ENCODE results near the gene COMTD1. TPM values are rescaled to one million over a fixed set of nuclear protein-coding genes. Genes with fewer than 3 reads are reported as not detected.
A peak's percentile ranks its signal among the peaks of the same experiment; 100 is the strongest.

Gene COMTD1
- total and polyA plus RNA-seq, 2 experiments from 2014 or later, result 36.7 to 46.4 TPM

DNA sequence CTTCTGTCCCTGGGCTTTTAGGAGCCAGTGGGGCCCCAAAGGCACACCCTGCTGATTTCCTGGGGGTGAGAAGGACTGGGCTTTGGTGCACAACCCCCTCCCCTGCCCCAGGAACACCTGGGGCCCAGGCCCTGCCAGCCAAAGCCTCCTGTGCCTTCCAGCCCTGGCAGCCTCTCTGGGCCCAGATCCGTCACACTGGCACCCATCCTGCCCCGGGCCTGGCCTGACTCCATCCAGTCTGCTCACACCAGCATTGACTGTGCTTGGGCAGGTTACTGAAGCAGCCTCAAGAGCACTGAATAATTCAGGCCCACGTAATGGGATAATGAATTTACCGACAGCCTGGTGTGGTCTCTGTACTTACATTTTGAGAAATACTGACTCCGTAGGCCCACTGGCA is 12.0 kb upstream of the COMTD1 start:
- Histone ChIP-seq H3K27ac (no peak overlapping the region), H3K4me1 (ENCODE audit: insufficient read depth) (peaks cover 28% of the 10 kb centered on the region), H3K4me2 (no peak overlapping the region), H3K9me3 (ENCODE audit: low read depth) (no peaks in the 10 kb centered on the region), H3K36me3 (replicated peaks; ENCODE audit: insufficient read depth, low read depth) (no peaks in the 10 kb centered on the region), H4K20me1 (ENCODE audit: insufficient read depth, poor library complexity, severe bottlenecking) (no peaks in the 10 kb centered on the region), H3K9me2 (replicated peaks; ENCODE audit: insufficient read depth) (no peaks in the 10 kb centered on the region), H3K4me3 (no peak overlapping the region), H2AFZ (no peak overlapping the region), H3K27me3 (no peaks in the 10 kb centered on the region), H3K79me2 (no peaks in the 10 kb centered on the region)
- TF ChIP-seq CTCF (IDR thresholded peaks at IDR 0.05; ENCODE audit: poor library complexity) (no peak), EZH2 (IDR thresholded peaks at IDR 0.05; ENCODE audit: borderline replicate concordance) (no peak), EZH2phosphoT487 (IDR thresholded peaks at IDR 0.05; ENCODE audit: low read depth, severe bottlenecking, unreplicated experiment) (no peak)
- 92% methylated on average over 5 of the region's 5 CpGs for WGBS (ENCODE audit: low lambda C conversion rate, missing lambda C conversion rate)
- no peak for DNase-seq (ENCODE audit: low spot score)

DNA sequence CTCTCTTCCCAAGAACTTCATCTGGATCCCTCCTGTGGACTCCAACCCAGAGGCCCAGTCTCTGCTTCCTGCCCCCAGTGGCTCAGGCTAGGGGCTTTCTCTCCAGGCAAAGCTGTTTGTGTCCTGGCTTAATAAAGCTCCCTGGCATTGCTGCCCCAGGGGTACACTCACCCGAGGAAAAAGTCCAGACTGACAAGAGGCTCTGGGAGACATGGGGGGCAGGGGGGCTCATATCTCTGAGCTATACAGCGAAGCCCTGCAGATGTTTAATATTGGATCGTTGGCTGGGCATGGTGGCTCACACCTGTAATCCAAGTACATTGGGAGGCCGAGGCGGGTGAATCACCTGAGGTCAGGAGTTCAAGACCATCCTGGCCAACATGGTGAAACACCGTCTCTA is 10.7 kb upstream of the COMTD1 start:
- 88% methylated on average over 6 of the region's 6 CpGs for WGBS (ENCODE audit: low lambda C conversion rate, missing lambda C conversion rate)
- Histone ChIP-seq H3K27me3 (no peaks in the 10 kb centered on the region), H3K27ac (peak overlapping the region; percentile 27), H3K4me3 (no peak overlapping the region), H4K20me1 (ENCODE audit: insufficient read depth, poor library complexity, severe bottlenecking) (no peaks in the 10 kb centered on the region), H3K4me2 (no peak overlapping the region), H2AFZ (no peak overlapping the region), H3K79me2 (no peaks in the 10 kb centered on the region), H3K36me3 (replicated peaks; ENCODE audit: insufficient read depth, low read depth) (no peaks in the 10 kb centered on the region), H3K4me1 (ENCODE audit: insufficient read depth) (peaks cover 28% of the 10 kb centered on the region), H3K9me3 (ENCODE audit: low read depth) (no peaks in the 10 kb centered on the region), H3K9me2 (replicated peaks; ENCODE audit: insufficient read depth) (no peaks in the 10 kb centered on the region)
- TF ChIP-seq EZH2phosphoT487 (IDR thresholded peaks at IDR 0.05; ENCODE audit: low read depth, severe bottlenecking, unreplicated experiment), result no peak
- TF ChIP-seq CTCF (IDR thresholded peaks at IDR 0.05; ENCODE audit: poor library complexity), result no peak
- no peak for TF ChIP-seq EZH2 (IDR thresholded peaks at IDR 0.05; ENCODE audit: borderline replicate concordance)
- DNase-seq (ENCODE audit: low spot score), result no peak

DNA sequence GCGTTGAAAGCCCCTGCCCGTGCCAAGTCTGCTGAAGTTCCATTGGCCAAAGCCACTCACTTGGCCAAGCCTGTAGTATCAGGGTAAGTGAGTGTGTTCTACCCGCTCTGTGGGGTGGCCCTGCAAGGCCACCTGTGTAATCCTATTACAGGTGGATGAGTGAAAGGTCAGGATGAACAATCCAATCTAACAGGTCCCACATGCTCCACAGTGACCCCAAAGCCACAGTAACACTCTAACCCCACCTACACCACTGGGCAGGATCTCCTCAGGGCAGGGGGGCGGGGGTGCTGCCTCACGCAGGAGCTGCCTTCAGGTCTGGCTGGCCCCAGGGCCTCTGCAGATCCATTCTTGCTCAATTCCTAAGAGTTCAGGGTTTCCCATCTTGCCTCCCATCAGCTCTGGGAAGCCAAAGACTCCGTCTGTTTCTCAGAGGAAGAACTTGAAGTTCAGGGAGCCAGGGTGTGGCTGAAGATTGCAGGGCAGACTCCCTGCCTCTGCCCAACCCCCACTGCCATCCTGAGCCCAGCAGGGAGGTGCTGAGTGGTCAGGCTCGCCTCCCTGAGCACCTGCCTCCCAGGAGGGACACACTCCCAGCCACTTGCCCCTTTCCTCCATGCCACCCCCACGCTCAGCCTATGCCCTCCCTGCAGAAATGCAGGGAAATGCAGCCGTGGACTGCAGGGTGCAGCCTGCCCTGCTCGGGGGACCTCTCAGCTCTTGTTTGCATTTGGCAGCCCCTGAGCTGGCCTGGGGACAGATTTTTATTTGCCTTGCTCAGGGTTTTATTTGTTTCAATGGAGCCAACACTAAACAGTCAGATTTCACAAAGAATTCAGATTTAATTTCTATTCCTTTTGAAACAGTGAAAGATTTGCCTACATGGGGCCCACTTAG is 9.8 kb upstream of the COMTD1 start:
- Histone ChIP-seq H3K9me2 (replicated peaks; ENCODE audit: insufficient read depth) (no peaks in the 10 kb centered on the region), H3K4me3 (no peak overlapping the region), H3K27me3 (no peaks in the 10 kb centered on the region), H4K20me1 (ENCODE audit: insufficient read depth, poor library complexity, severe bottlenecking) (no peaks in the 10 kb centered on the region), H2AFZ (no peak overlapping the region), H3K36me3 (replicated peaks; ENCODE audit: insufficient read depth, low read depth) (no peaks in the 10 kb centered on the region), H3K27ac (peak overlapping the region; percentile 8), H3K79me2 (no peaks in the 10 kb centered on the region), H3K4me2 (peak overlapping the region; percentile 17), H3K9me3 (ENCODE audit: low read depth) (no peaks in the 10 kb centered on the region), H3K4me1 (ENCODE audit: insufficient read depth) (peaks cover 28% of the 10 kb centered on the region)
- DNase-seq (ENCODE audit: low spot score), result peak; percentile 52
- TF ChIP-seq EZH2phosphoT487 (IDR thresholded peaks at IDR 0.05; ENCODE audit: low read depth, severe bottlenecking, unreplicated experiment), result no peak
- TF ChIP-seq CTCF (IDR thresholded peaks at IDR 0.05; ENCODE audit: poor library complexity), result no peak
- no peak for TF ChIP-seq EZH2 (IDR thresholded peaks at IDR 0.05; ENCODE audit: borderline replicate concordance)
- 69% methylated on average over 10 of the region's 10 CpGs for WGBS (ENCODE audit: low lambda C conversion rate, missing lambda C conversion rate)
